Fibroblast of skin of left quadriceps (primary cell): ENCODE measurements around the gene ASIC2.

Source experiments
- DNase-seq, 2 experiments: peaks; one replicate each; pipeline ENCODE4 v3.0.0-alpha.2; 2013; ENCODE audit warnings: low read depth in 2 of 2

The ASIC2 gene

GRCh38 chr17:33115366-33115765, 177.7 kb downstream of the ASIC2 start:
- DNase-seq = no peak

- no peak for DNase-seq
Measured at GRCh38 chr17:33113991-33114370, 179.1 kb downstream of the ASIC2 start.

GRCh38 chr17:33113276-33113990, 179.7 kb downstream of the ASIC2 start:
- DNase-seq = peak in 1 of 2 experiments; percentile 19

GRCh38 chr17:33112763-33113162, 180.3 kb downstream of the ASIC2 start:
- DNase-seq = no peak

- DNase-seq = no peak
Measured at GRCh38 chr17:33109336-33110072, 183.6 kb downstream of the ASIC2 start.

GRCh38 chr17:33106525-33107165, 186.4 kb downstream of the ASIC2 start:
- no peak for DNase-seq

- DNase-seq = no peak
Measured at GRCh38 chr17:33105911-33106310, 187.2 kb downstream of the ASIC2 start.

- no peak for DNase-seq
Measured at GRCh38 chr17:33099906-33100305, 193.2 kb downstream of the ASIC2 start.

- no peak for DNase-seq
Measured at GRCh38 chr17:33099252-33099651, 193.8 kb downstream of the ASIC2 start.

- no peak for DNase-seq
Measured at GRCh38 chr17:33097411-33097810, 195.7 kb downstream of the ASIC2 start.

- DNase-seq = no peak
Measured at GRCh38 chr17:33096161-33096560, 196.9 kb downstream of the ASIC2 start.

- no peak for DNase-seq
Measured at GRCh38 chr17:33091271-33091670, 201.8 kb downstream of the ASIC2 start.

- no peak for DNase-seq
Measured at GRCh38 chr17:33090806-33091205, 202.3 kb downstream of the ASIC2 start.

GRCh38 chr17:33086878-33087277, 206.2 kb downstream of the ASIC2 start:
- DNase-seq = no peak

GRCh38 chr17:33086041-33086440, 207.1 kb downstream of the ASIC2 start:
- DNase-seq = no peak

GRCh38 chr17:33085256-33085655, 207.8 kb downstream of the ASIC2 start:
- DNase-seq = no peak

GRCh38 chr17:33084755-33085154, 208.3 kb downstream of the ASIC2 start:
- no peak for DNase-seq

GRCh38 chr17:33082529-33083173, 210.4 kb downstream of the ASIC2 start:
- no peak for DNase-seq

- DNase-seq = no peak
Measured at GRCh38 chr17:33080091-33080490, 213.0 kb downstream of the ASIC2 start.

GRCh38 chr17:33079201-33079600, 213.9 kb downstream of the ASIC2 start:
- DNase-seq = no peak

- DNase-seq = no peak
Measured at GRCh38 chr17:33076979-33077378, 216.1 kb downstream of the ASIC2 start.

GRCh38 chr17:33073416-33073815, 219.7 kb downstream of the ASIC2 start:
- no peak for DNase-seq
